Aorta (tissue), 5 donors: ENCODE data around the gene TTC27. TPM values are rescaled to one million over a fixed set of nuclear protein-coding genes. Genes with fewer than 3 reads are reported as not detected.
"Not testable (repeated sequence)": the region's sequence is repeated elsewhere in the genome, so short reads cannot be mapped to it uniquely, and the experiment has no call there.

Experiments
- ATAC-seq: fragments of 200-7000 bp; cut with Tn5 transposase; one replicate; pipeline ENCODE4 v1.9.1; 2022; ENCODE audit warnings: moderate library complexity; ENCODE audit not compliant: low FRiP score
- DNase-seq, 2 donors: peaks; one replicate each; pipeline ENCODE4 v3.0.0-alpha.2; 2020
- H3K27ac ChIP-seq, 2 donors: one replicate each; pipeline ENCODE4 v1.5.1; 2013; ENCODE audit warnings: low read length in 2 of 2, mild to moderate bottlenecking in 2 of 2, moderate library complexity in 2 of 2, control low read depth in 1 of 2, inconsistent platforms in 1 of 2, low read depth in 1 of 2
- H3K27me3 ChIP-seq, 2 donors: one replicate each; pipeline ENCODE4 v1.6.1; 2013; ENCODE audit warnings: control low read depth in 1 of 2, low read length in 1 of 2, mild to moderate bottlenecking in 1 of 2, moderate library complexity in 1 of 2; ENCODE audit not compliant: insufficient read depth in 2 of 2, control insufficient read depth in 1 of 2
- H3K36me3 ChIP-seq, 2 donors: one replicate each; pipeline ENCODE4 v1.6.1; 2013; ENCODE audit warnings: control low read depth in 1 of 2, low read length in 1 of 2, mild to moderate bottlenecking in 1 of 2; ENCODE audit not compliant: insufficient read depth in 2 of 2, control insufficient read depth in 1 of 2
- H3K4me1 ChIP-seq, 2 donors: one replicate each; pipeline ENCODE4 v1.6.1; 2013; ENCODE audit warnings: low read length in 2 of 2, control low read depth in 1 of 2, mild to moderate bottlenecking in 1 of 2, moderate library complexity in 1 of 2; ENCODE audit not compliant: insufficient read depth in 2 of 2, control insufficient read depth in 1 of 2
- H3K4me3 ChIP-seq, 2 donors: one replicate each; pipeline ENCODE4 v1.5.1; 2013; ENCODE audit warnings: low read length in 2 of 2, control low read depth in 1 of 2, mild to moderate bottlenecking in 1 of 2
- H3K9me3 ChIP-seq: one replicate; pipeline ENCODE4 v1.6.1; 2013; ENCODE audit warnings: mild to moderate bottlenecking, low read length; ENCODE audit not compliant: control insufficient read depth
- WGBS, 2 donors: extraction: QIAGEN DNeasy Blood & Tissue Kit; methylation state at CpG; one replicate each; pipeline ENCODE4 v1.1.7; 2013; 5-methylcytosine and 5-hydroxymethylcytosine counted together
- intact Hi-C, 2 donors: fragments of 100-400 bp; cut with DNase I; formaldehyde crosslinking; loops; one replicate each; pipeline versions ENCODE4 v1.14.2 to v1.15.0; 2022
- polyA plus RNA-seq, 2 donors: library from polyadenylated mRNA; stranded (reverse); fragments of 200-250 nt; gene quantifications; one replicate each; pipeline ENCODE4 v1.2.3, GENCODE V29; 2013
- total RNA-seq, 2 donors: library from RNA; stranded (reverse); fragmentation: NEBNext Ultra II Directional; extraction: Animal tissue kit (Norgen Biotek cat#: 25700); gene quantifications; one replicate each; pipeline ENCODE4 v1.2.1, GENCODE V29; 2021
- donor health status: healthy with polysubstance abuse.
- donor health status: Bipolar disorder and iron deficiency.
- donor health status: DM: no; HTN: no; CAD: no.
- donor health status: DM: no; HTN: no; CAD: no.
- donor health status: DM: yes; HTN: yes; CAD: no.

TTC27 gene
- total and polyA plus RNA-seq, 4 donors: 5.0 to 22.4 (median 13.0) TPM

- Histone ChIP-seq H3K27ac (peak overlapping the region; percentile 63 to 94), H3K36me3 (peaks cover 0 to 2% of the 10 kb centered on the region in 2 donors), H3K9me3 (no peaks in the 10 kb centered on the region), H3K27me3 (no peaks in the 10 kb centered on the region), H3K4me3 (no peak overlapping the region), H3K4me1 (peaks cover 10 to 14% of the 10 kb centered on the region in 2 donors)
- 2 to 4% methylated on average over 2 of the region's 2 CpGs for WGBS, 2 donors
- ATAC-seq (peak; percentile 74), DNase-seq (no peak)
- intact Hi-C loops: loop anchor here in 1 of 2 donors (10.0 kb wide), 1 partner anchor 92 kb away; no protein-coding TSS in a partner anchor
Measured at GRCh38 chr2:32622570-32623310, 5.1 kb upstream of the TTC27 start.

DNA sequence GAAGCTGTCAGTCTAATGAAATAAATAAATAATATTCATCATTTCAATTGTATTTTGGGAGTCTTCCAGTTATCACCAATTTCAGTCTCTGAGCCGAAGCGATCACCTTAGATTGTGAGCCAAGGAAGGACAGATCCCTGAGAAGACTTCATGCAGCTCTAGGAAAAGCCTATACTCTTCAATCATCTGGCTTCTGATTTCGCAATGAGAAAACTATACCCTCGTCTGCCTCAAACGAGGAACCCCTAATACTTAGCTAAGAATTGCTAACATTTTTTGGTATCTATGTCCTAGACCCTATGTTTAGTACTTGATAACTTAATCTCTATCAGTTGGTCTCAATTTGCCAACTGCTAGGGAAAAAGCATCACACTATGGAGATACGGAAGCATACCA lies 4.5 kb upstream of the TTC27 start:
- ATAC-seq: no peak
- peaks cover 0 to 2% of the 10 kb centered on the region in 2 donors for H3K36me3 ChIP-seq
- H3K9me3 ChIP-seq: no peaks in the 10 kb centered on the region
- WGBS, 2 donors: 65 to 71% methylated on average over 6 of the region's 6 CpGs
- peaks cover 10 to 14% of the 10 kb centered on the region in 2 donors for H3K4me1 ChIP-seq
- no peak for DNase-seq
- no peaks in the 10 kb centered on the region for H3K27me3 ChIP-seq
- peak overlapping the region in 1 of 2 donors; percentile 63 for H3K27ac ChIP-seq
- intact Hi-C loops: loop anchor here in 1 of 2 donors (10.0 kb wide), 1 partner anchor 91 kb away; no protein-coding TSS in a partner anchor
- H3K4me3 ChIP-seq: no peak overlapping the region

DNA sequence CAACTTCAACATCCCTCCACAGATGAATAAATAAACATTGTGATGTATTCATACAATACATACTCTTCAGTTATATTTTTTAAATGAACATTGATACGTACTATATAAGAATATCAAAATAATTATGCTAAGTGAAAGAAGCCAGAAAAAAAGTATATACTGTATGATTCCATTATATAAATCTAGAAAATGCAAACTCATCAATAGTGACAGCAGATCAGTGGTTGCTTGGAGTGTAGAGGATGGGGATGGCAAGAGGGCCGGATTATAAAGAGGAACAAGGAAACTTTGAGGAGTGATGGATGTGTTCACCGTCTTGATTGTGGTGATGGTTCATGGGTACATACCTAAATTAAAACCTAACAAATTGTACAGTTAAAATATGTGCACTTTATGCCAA lies 3.0 kb upstream of the TTC27 start:
- no peak overlapping the region for H3K27ac ChIP-seq
- no peak for DNase-seq
- peaks cover 5 to 14% of the 10 kb centered on the region in 2 donors for H3K4me1 ChIP-seq
- whole genome bisulfite sequencing, 2 donors: 88 to 94% methylated on average over 3 of the region's 3 CpGs
- H3K4me3 ChIP-seq: no peak overlapping the region
- H3K27me3 ChIP-seq: no peaks in the 10 kb centered on the region
- no peak for ATAC-seq
- intact Hi-C loops: loop anchor here in 1 of 2 donors (10.0 kb wide), 1 partner anchor 90 kb away; no protein-coding TSS in a partner anchor
- no peaks in the 10 kb centered on the region for H3K9me3 ChIP-seq
- peaks cover 0 to 2% of the 10 kb centered on the region in 2 donors for H3K36me3 ChIP-seq

- Histone ChIP-seq H3K27me3 (no peaks in the 10 kb centered on the region), H3K4me1 (peaks cover 2 to 12% of the 10 kb centered on the region in 2 donors), H3K4me3 (no peak overlapping the region), H3K27ac (no peak overlapping the region), H3K36me3 (peaks cover 0 to 2% of the 10 kb centered on the region in 2 donors), H3K9me3 (no peaks in the 10 kb centered on the region)
- no peak for ATAC-seq
- WGBS, 2 donors: 68 to 74% methylated on average over 13 of the region's 13 CpGs
- intact Hi-C loops: loop anchor here in 1 of 2 donors (10.0 kb wide), 1 partner anchor 88 kb away; no protein-coding TSS in a partner anchor
- no peak for DNase-seq
Measured at GRCh38 chr2:32626639-32627221, 1.1 kb upstream of the TTC27 start.

GRCh38 chr2:32627441-32627813 lies 423 bp upstream of the TTC27 start:
- intact Hi-C loops: loop anchor here in 1 of 2 donors (10.0 kb wide), 1 partner anchor 87 kb away; no protein-coding TSS in a partner anchor
- Histone ChIP-seq H3K4me1 (peaks cover 2 to 7% of the 10 kb centered on the region in 2 donors), H3K36me3 (no peaks in the 10 kb centered on the region), H3K9me3 (no peaks in the 10 kb centered on the region), H3K4me3 (peak overlapping the region; percentile 29 to 72), H3K27me3 (no peaks in the 10 kb centered on the region), H3K27ac (peak overlapping the region in 1 of 2 donors; percentile 92)
- 1 to 2% methylated on average over 16 of the region's 16 CpGs for WGBS, 2 donors
- DNase-seq (peak; percentile 67 to 81), ATAC-seq (peak; percentile 72)

DNA sequence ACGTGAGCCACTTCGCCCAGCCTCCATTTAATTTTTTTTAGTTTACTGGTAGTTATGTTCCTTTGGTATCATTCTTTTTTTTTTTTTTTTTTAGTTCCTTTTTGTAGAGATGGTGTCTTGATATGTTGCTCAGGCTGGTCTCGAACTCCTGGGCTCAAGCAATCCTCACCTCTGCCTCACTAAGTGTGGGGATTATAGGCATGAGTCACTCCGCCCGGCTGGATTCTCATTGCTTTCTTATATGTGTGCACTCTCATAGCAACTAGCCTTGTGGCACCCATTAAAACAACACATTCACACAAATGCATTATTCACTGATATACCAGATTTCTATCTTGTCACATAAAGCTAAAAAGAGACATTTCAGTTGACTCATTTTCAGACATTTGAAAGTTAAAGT lies 4.2 kb downstream of the TTC27 start:
- H3K27ac ChIP-seq: no peak overlapping the region
- H3K4me3 ChIP-seq: no peak overlapping the region
- H3K4me1 ChIP-seq: peaks cover 0 to 3% of the 10 kb centered on the region in 2 donors
- no peak for ATAC-seq
- peaks cover 0 to 2% of the 10 kb centered on the region in 2 donors for H3K36me3 ChIP-seq
- intact Hi-C loops: no loop called here
- no peaks in the 10 kb centered on the region for H3K9me3 ChIP-seq
- no peak for DNase-seq
- 66 to 71% methylated on average over 5 of the region's 5 CpGs for WGBS, 2 donors
- H3K27me3 ChIP-seq: no peaks in the 10 kb centered on the region

DNA sequence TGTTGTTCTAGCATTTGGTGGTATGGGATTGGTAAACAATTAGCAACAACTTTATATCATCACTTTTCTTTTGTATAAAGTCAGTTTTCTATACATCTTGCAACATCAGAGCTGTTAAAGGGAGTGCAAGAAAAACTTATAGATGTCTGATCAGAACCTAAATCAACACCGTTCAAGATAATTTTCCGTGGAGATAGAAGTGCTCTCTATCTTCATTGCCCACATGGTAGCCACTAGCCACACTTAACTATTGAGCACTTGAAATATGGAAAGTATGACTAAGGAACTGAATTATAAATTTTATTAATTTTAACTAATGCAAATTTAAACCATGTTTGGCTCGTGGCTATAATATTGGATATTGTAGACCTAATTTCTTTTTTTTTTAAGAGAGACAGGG lies 5.2 kb downstream of the TTC27 start:
- Histone ChIP-seq H3K9me3 (no peaks in the 10 kb centered on the region), H3K4me1 (peaks cover 0 to 3% of the 10 kb centered on the region in 2 donors), H3K27me3 (no peaks in the 10 kb centered on the region), H3K27ac (no peak overlapping the region), H3K36me3 (peaks cover 0 to 6% of the 10 kb centered on the region in 2 donors), H3K4me3 (no peak overlapping the region)
- intact Hi-C loops: no loop called here
- 82 to 84% methylated on average over 3 of the region's 3 CpGs for WGBS, 2 donors
- DNase-seq: no peak
- no peak for ATAC-seq

- ATAC-seq, H3K27me3 ChIP-seq, H3K9me3 ChIP-seq, H3K27ac ChIP-seq, DNase-seq, H3K36me3 ChIP-seq, intact Hi-C loops, H3K4me1 ChIP-seq, H3K4me3 ChIP-seq: not testable (repeated sequence)
- 94 to 96% methylated on average over 5 of the region's 5 CpGs for WGBS, 2 donors
Measured at GRCh38 chr2:32638548-32638947, 10.7 kb downstream of the TTC27 start.
